HEK293T (cell line): Measurements from ENCODE around the gene TAF4B.

Experiments
- ELF4 ChIP-seq: fragments of 450-650 bp; IDR thresholded peaks from 2 replicates; pipeline ENCODE4 v1.6.1; 2017; ENCODE audit warnings: antibody characterized with exemption
- FOXK2 ChIP-seq: fragments of 450-650 bp; IDR thresholded peaks from 2 replicates; pipeline ENCODE4 v1.6.1; 2016; ENCODE audit warnings: mild to moderate bottlenecking
- FOXM1 ChIP-seq: fragments of 450-650 bp; IDR thresholded peaks from 2 replicates; pipeline ENCODE4 v1.6.1; 2017; ENCODE audit warnings: mild to moderate bottlenecking, borderline replicate concordance

GRCh38 chr18:26225022-26225693 is 1.1 kb upstream of the TAF4B start:
- TF ChIP-seq ELF4 (no peak), FOXM1 (no peak), FOXK2 (no peak)
